HepG2 (cell line): Measurements from ENCODE around the gene KRABD2.

Source experiments
- ATF1 ChIP-seq: IDR thresholded peaks from 2 replicates; pipeline ENCODE4 v1.6.1; 2016; ENCODE audit warnings: mild to moderate bottlenecking, control low read depth
- ESRRA ChIP-seq: sonication (generic); formaldehyde crosslinking; IDR thresholded peaks from 2 replicates; pipeline ENCODE4 v1.5.1; 2020; ENCODE audit warnings: mild to moderate bottlenecking, low read depth, missing genetic modification reagents
- FOSL2 ChIP-seq: sonication (generic); formaldehyde crosslinking; IDR thresholded peaks from 2 replicates; pipeline ENCODE4 v1.4.0; 2020; ENCODE audit warnings: missing genetic modification reagents
- MEIS1 ChIP-seq: sonication (generic); formaldehyde crosslinking; IDR thresholded peaks from 2 replicates; pipeline ENCODE4 v1.9.0; 2021; ENCODE audit warnings: mild to moderate bottlenecking, missing genetic modification reagents, moderate library complexity, borderline replicate concordance
- POLR2A ChIP-seq, 2 experiments: IDR thresholded peaks; 2 replicates each; pipeline ENCODE4 v1.6.1; 2011; ENCODE audit warnings: low read depth in 2 of 2, low read length in 2 of 2, mild to moderate bottlenecking in 1 of 2, moderate library complexity in 1 of 2; ENCODE audit not compliant: insufficient read depth in 1 of 2
- POLR2AphosphoS5 ChIP-seq: IDR thresholded peaks from 2 replicates; pipeline ENCODE4 v1.6.1; 2012; ENCODE audit warnings: low read depth, low read length
- SMC3 ChIP-seq: IDR thresholded peaks from 2 replicates; pipeline ENCODE4 v1.6.1; 2011; ENCODE audit warnings: low read length, improper control_type of control experiment
- YY1 ChIP-seq: IDR thresholded peaks from 2 replicates; pipeline ENCODE4 v1.6.1; 2011; ENCODE audit warnings: low read length, low read depth, moderate library complexity, mild to moderate bottlenecking; ENCODE audit not compliant: insufficient read depth, insufficient replicate concordance
- ZNF629 ChIP-seq: sonication (generic); formaldehyde crosslinking; conservative IDR thresholded peaks from 2 replicates; pipeline ENCODE4 v1.5.0; 2020; ENCODE audit warnings: missing genetic modification reagents
- ZNF782 ChIP-seq: sonication (generic); formaldehyde crosslinking; IDR thresholded peaks from 2 replicates; pipeline ENCODE4 v1.4.0; 2020; ENCODE audit warnings: missing genetic modification reagents, mild to moderate bottlenecking, borderline replicate concordance
- TF ChIP-seq, protein P1 (sequence below): sonication (generic); formaldehyde crosslinking; IDR thresholded peaks from 2 replicates; pipeline ENCODE4 v1.8.1; 2022; ENCODE audit warnings: low read depth, mild to moderate bottlenecking, missing genetic modification reagents
- TF ChIP-seq, protein P2 (sequence below): sonication (generic); formaldehyde crosslinking; IDR thresholded peaks from 2 replicates; pipeline ENCODE4 v1.5.0; 2020; ENCODE audit warnings: mild to moderate bottlenecking, missing genetic modification reagents, moderate library complexity
- TF ChIP-seq, protein P3 (sequence below): sonication (generic); formaldehyde crosslinking; IDR thresholded peaks from 2 replicates; pipeline ENCODE4 v1.4.0; 2020; ENCODE audit warnings: missing genetic modification reagents, borderline replicate concordance
- TF ChIP-seq, protein P4 (sequence below): sonication (generic); formaldehyde crosslinking; IDR thresholded peaks from 2 replicates; pipeline ENCODE4 v1.4.0; 2020; ENCODE audit warnings: missing genetic modification reagents

DNA sequence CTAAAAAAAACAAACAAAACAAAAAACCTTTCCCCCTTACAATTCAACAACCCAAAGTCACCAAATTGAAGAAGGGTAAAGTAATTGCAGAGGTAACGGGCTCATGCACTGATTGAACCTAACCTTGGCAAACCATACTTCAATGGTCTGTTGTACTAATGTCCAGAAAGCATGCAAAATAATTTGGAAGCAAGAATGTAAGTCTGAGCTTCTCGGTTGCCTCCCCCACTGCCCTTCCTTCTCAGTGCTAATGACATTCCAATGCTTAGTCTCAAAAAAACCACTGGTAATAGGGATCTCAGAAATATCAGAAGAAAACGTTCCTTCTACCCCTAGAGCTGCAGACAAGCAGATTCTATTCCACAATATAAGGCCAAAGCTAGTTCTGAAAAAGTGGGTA lies 15.8 kb downstream of the KRABD2 start:
- TF ChIP-seq, protein P1, sequence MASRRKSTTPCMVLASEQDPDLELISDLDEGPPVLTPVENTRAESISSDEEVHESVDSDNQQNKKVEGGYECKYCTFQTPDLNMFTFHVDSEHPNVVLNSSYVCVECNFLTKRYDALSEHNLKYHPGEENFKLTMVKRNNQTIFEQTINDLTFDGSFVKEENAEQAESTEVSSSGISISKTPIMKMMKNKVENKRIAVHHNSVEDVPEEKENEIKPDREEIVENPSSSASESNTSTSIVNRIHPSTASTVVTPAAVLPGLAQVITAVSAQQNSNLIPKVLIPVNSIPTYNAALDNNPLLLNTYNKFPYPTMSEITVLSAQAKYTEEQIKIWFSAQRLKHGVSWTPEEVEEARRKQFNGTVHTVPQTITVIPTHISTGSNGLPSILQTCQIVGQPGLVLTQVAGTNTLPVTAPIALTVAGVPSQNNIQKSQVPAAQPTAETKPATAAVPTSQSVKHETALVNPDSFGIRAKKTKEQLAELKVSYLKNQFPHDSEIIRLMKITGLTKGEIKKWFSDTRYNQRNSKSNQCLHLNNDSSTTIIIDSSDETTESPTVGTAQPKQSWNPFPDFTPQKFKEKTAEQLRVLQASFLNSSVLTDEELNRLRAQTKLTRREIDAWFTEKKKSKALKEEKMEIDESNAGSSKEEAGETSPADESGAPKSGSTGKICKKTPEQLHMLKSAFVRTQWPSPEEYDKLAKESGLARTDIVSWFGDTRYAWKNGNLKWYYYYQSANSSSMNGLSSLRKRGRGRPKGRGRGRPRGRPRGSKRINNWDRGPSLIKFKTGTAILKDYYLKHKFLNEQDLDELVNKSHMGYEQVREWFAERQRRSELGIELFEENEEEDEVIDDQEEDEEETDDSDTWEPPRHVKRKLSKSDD (CRISPR knock-in tag), result no peak
- TF ChIP-seq ATF1 (CRISPR knock-in tag), result no peak
- TF ChIP-seq ESRRA, result no peak
- TF ChIP-seq, protein P2, sequence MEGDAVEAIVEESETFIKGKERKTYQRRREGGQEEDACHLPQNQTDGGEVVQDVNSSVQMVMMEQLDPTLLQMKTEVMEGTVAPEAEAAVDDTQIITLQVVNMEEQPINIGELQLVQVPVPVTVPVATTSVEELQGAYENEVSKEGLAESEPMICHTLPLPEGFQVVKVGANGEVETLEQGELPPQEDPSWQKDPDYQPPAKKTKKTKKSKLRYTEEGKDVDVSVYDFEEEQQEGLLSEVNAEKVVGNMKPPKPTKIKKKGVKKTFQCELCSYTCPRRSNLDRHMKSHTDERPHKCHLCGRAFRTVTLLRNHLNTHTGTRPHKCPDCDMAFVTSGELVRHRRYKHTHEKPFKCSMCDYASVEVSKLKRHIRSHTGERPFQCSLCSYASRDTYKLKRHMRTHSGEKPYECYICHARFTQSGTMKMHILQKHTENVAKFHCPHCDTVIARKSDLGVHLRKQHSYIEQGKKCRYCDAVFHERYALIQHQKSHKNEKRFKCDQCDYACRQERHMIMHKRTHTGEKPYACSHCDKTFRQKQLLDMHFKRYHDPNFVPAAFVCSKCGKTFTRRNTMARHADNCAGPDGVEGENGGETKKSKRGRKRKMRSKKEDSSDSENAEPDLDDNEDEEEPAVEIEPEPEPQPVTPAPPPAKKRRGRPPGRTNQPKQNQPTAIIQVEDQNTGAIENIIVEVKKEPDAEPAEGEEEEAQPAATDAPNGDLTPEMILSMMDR (CRISPR knock-in tag), result no peak
- TF ChIP-seq, protein P3, sequence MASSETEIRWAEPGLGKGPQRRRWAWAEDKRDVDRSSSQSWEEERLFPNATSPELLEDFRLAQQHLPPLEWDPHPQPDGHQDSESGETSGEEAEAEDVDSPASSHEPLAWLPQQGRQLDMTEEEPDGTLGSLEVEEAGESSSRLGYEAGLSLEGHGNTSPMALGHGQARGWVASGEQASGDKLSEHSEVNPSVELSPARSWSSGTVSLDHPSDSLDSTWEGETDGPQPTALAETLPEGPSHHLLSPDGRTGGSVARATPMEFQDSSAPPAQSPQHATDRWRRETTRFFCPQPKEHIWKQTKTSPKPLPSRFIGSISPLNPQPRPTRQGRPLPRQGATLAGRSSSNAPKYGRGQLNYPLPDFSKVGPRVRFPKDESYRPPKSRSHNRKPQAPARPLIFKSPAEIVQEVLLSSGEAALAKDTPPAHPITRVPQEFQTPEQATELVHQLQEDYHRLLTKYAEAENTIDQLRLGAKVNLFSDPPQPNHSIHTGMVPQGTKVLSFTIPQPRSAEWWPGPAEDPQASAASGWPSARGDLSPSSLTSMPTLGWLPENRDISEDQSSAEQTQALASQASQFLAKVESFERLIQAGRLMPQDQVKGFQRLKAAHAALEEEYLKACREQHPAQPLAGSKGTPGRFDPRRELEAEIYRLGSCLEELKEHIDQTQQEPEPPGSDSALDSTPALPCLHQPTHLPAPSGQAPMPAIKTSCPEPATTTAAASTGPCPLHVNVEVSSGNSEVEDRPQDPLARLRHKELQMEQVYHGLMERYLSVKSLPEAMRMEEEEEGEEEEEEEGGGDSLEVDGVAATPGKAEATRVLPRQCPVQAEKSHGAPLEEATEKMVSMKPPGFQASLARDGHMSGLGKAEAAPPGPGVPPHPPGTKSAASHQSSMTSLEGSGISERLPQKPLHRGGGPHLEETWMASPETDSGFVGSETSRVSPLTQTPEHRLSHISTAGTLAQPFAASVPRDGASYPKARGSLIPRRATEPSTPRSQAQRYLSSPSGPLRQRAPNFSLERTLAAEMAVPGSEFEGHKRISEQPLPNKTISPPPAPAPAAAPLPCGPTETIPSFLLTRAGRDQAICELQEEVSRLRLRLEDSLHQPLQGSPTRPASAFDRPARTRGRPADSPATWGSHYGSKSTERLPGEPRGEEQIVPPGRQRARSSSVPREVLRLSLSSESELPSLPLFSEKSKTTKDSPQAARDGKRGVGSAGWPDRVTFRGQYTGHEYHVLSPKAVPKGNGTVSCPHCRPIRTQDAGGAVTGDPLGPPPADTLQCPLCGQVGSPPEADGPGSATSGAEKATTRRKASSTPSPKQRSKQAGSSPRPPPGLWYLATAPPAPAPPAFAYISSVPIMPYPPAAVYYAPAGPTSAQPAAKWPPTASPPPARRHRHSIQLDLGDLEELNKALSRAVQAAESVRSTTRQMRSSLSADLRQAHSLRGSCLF (CRISPR knock-in tag), result no peak
- no peak for TF ChIP-seq YY1
- TF ChIP-seq ZNF629 (CRISPR knock-in tag), result no peak
- TF ChIP-seq SMC3, result no peak
- TF ChIP-seq POLR2AphosphoS5, result no peak
- TF ChIP-seq FOSL2, result no peak
- no peak for TF ChIP-seq POLR2A (IDR thresholded peaks at IDR 0.05; ENCODE audit: insufficient read depth in 1 of 2, low read depth in 2 of 2, low read length in 2 of 2)
- TF ChIP-seq, protein P4, sequence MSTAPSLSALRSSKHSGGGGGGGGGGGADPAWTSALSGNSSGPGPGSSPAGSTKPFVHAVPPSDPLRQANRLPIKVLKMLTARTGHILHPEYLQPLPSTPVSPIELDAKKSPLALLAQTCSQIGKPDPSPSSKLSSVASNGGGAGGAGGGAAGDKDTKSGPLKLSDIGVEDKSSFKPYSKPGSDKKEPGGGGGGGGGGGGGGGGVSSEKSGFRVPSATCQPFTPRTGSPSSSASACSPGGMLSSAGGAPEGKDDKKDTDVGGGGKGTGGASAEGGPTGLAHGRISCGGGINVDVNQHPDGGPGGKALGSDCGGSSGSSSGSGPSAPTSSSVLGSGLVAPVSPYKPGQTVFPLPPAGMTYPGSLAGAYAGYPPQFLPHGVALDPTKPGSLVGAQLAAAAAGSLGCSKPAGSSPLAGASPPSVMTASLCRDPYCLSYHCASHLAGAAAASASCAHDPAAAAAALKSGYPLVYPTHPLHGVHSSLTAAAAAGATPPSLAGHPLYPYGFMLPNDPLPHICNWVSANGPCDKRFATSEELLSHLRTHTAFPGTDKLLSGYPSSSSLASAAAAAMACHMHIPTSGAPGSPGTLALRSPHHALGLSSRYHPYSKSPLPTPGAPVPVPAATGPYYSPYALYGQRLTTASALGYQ (CRISPR knock-in tag), result no peak
- TF ChIP-seq MEIS1 (CRISPR knock-in tag), result no peak
- TF ChIP-seq ZNF782, result no peak
